Ovary (tissue), 3 donors: ENCODE data around the gene THSD4.

Experiments used
- CTCF ChIP-seq, 3 donors: fragments of 450-650 bp in 2 of 3; fragments of 200-600 bp in 1 of 3; IDR thresholded peaks; one replicate each; pipeline versions ENCODE4 v1.5.1 to v1.8.0; 2016 to 2022; ENCODE audit warnings: antibody characterized with exemption in 3 of 3, mild to moderate bottlenecking in 1 of 3
- POLR2A ChIP-seq: fragments of 450-650 bp; IDR thresholded peaks from one replicate; pipeline ENCODE4 v1.6.1; 2017; ENCODE audit warnings: antibody characterized with exemption, mild to moderate bottlenecking, moderate library complexity
- donor health status: DM: no; HTN: no; CAD: no.

DNA sequence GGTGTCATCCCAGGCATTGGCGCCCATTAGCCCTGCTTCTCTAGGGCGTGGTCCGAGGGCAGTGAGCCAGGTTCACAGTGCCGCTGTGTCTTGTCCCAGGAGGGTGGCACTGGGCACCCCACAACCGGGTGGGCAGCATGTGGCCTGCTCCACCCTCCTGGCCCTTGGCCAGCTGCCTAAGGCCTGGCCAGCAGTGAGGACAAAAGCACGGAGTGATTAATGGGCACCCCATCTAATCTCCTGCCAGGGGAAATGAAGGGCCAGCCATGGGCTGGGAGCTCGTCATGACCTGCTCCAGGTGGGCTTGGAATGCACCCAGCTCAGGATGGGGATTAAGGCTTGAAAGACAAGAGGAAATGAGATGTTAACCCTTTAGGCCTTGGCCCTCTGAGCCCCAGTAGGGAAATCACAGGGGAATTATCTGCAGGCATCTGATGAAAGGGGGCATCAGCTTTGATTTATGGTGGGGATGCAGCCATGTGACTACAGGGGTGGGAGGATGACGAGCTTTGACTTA is 5.2 kb downstream of the THSD4 start:
- no peak for TF ChIP-seq CTCF (IDR thresholded peaks at IDR 0.05)
- TF ChIP-seq POLR2A = no peak
